Activated CD4-positive, alpha-beta T cell treated with anti-CD3 and anti-CD28 coated beads, Interleukin-2, Interleukin-4, amounts not matched to agents 100 ng/mL and 50 ng/mL, durations not matched to agents 16 hours and 8 hours (primary cell): ENCODE measurements around the gene CEP131.
A peak's percentile ranks its signal among the peaks of the same experiment; 100 is the strongest.
"Not testable (repeated sequence)": the region's sequence is repeated elsewhere in the genome, so short reads cannot be mapped to it uniquely, and the experiment has no call there.

Experiments
- DNase-seq: peaks from one replicate; pipeline ENCODE4 v3.0.0-alpha.2; 2020; ENCODE audit warnings: low spot score

The CEP131 gene

DNA sequence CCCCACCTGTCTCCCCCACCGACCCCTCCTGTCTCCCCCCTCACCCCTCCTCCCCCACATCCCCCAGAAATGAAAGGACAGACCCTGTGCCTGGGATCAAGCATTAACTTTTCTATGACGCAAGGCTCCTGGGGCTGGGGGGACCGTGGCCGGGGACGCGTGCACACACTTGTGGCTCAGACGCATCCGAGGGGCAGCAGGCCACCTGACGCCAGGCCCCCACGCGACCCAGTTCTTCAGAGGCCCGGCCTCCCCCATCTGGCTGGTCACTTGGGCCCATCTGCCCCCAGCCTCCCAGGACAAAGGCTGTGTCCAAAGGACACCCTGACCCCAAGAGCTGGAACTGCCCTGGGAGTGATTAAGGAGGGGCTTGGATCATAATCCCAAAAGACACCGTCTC, 71.5 kb downstream of the CEP131 start:
- DNase-seq: no peak

DNA sequence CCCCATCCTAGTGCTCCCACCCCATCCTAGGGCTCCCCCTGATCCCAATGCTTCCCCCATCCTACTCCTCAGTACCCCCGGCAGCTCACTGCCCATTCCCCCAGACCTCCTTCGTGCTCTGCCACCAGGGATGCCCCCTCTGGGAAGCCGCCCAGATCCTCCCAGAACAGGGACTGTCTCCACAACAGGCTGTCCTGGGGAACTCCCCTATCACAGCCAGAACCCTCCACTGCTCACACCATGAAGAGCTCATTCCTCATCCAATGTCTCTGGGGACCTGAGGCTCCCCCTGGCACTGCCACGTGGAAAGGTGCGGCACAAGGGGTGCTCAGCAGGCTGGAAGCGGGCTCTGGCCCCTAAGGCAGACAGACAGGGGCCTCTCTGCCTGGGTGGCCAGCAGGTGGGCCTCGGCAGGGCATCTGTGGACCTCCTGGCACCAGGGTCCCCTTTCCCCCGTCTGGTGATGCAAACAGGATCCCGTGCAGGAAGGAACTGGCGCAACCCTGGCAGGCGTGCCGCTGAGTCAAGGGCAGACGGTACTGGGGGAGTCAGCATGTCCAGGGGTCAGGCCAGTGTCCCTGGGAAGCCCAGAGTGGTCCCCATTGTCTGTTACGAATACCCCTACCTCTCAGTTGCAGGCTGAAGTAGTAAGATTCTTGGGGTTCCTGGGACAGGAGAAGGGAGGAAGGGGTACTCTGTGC, 72.2 kb downstream of the CEP131 start:
- no peak for DNase-seq

DNA sequence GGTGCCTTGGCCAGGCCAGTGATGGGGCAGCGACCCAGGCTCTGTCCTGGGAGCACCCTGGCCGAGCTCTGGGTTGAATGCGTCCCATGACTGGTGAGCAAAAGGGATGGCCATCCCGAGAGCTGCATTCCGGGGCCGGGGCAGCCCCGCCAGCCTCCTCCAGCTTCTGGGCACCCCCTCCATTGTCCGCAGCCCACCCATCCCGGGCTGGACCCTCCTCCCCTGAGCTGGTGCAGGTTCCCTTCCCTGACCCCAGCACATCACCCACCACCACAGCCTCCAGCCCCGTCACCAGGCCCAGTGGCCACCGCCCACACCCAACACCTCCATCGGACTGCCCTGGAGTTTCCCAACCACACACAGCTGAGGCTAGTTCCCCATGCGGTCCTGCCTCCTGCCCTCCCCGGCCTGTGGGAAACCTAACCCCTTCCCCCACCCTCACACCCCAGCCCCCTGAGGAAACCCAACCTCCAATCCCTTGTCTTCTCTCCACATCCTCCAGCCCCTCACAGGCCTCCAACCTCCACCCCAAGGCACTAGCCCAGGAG, 73.7 kb downstream of the CEP131 start:
- DNase-seq: no peak

DNA sequence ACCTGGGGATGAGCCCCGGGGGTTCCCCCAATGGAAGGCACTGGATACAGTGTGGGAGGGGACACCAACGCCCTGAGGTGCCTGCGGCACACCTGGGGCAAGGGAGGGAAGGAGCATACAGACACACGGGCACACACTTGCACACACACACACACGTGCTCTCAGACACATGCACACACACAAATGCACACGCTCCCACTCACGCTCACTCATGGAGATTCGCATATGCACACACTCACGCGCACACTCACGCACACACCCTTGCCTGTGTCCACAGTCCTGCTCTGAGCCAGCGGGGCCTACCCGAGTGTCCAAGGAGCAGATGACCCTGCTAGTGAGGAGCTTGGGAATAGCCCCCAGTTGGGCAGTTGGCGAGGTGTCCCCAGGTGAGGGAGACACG, 74.2 kb downstream of the CEP131 start:
- DNase-seq: no peak

DNA sequence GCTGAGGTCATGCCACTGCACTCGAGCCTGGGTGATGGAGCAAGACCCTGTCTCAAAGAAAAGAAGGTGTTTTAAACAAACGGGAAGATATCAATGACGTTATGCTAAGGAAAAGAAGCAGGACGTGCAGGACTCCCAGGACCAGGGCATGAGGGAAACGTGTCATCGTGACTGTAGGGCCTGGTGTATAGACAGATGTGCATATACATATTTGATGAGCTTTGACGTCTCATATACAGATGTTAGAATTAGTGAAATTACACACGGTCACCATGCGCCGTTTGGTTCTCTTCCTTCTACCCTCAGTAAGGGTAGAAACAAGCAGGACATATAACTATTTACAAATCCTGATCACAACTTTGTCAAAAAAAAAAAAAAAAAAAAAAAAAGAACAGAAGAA, 75.1 kb downstream of the CEP131 start:
- no peak for DNase-seq

DNA sequence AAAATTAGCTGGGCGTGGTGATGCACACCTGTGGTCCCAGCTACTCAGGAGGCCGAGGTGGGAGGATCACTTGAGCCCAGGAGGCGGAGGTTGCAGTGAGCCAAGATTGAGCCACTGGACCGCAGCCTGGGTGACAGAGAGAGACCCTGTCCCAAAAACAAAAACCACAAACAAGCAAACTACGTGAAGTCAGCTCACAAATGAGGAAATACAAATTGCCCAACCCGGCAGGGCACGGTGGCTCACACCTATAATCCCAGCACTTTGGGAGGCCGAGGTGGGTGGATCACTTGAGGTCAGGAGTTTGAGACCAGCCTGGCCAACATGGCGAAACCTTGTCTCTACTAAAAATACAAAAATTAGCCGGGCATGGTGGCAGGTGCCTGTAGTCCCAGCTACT, 76.6 kb downstream of the CEP131 start:
- not testable (repeated sequence) for DNase-seq

DNA sequence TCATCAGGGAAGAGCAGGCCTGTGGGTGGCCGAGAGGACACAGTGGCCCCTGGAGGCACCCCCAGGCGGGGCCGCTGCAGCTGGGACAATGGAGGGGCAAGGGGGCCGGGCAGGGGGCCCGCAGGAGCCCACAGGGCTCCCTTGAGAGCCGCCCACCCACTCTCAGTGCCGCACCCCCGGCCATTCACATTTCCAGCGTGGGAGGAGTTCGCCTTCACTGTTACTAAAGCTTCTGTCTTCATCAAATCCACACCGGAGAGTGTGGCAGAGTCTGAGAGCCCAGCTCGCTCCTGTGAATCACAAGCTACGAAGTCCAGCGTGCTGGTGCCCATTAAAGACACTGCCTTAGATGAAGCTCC, 78.4 kb downstream of the CEP131 start:
- DNase-seq: no peak

DNA sequence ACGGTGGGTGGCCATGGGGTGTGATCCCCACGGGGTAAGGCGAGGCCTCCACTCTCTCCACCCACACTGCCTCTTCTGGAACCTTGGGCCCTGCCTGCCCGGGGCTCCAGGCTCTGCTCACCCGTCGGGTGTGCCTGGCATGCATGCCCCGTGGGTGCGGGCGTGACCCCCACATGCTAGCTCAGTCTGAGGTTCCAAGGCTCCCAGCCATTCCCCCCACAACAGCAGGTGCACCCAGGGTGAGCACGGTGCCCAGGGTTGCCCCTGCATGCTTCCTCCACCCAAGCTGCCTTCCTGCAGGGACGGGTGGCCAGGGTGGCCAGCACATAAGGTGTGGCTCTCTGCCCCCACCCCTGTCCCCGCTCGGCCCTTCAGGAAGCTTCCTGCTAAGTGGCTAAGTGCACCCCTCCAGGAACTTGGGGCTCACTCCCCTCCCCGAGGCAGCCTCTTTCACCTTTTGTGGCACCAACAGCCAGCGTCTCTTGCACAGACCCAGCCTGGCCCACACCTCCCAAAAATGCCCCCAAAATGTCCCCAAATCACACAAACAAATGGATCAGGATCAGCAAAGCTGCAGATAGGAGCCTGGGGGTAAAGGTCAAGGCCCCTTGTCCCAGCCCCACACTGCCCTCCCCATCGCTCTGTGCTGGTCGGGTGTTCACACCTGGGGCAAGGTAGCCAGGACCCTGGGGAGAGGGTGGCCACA, 78.9 kb downstream of the CEP131 start:
- DNase-seq: no peak

DNA sequence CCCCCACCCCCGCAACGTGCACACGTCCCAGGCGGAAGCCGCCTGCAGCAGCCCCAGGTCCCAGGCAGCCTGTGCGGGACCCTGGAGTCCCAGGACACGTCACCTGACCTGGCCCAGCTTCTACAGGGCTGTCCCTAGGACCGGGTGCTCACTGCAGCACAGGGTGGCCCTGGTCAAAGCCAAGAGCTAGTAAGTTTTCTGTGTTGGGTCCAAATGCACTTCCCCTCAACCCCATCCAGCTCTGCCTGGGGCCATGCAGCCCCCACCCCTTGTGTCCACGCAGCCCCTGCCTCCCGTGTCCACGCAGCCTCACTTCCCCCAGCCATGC, 79.6 kb downstream of the CEP131 start:
- DNase-seq: no peak

DNA sequence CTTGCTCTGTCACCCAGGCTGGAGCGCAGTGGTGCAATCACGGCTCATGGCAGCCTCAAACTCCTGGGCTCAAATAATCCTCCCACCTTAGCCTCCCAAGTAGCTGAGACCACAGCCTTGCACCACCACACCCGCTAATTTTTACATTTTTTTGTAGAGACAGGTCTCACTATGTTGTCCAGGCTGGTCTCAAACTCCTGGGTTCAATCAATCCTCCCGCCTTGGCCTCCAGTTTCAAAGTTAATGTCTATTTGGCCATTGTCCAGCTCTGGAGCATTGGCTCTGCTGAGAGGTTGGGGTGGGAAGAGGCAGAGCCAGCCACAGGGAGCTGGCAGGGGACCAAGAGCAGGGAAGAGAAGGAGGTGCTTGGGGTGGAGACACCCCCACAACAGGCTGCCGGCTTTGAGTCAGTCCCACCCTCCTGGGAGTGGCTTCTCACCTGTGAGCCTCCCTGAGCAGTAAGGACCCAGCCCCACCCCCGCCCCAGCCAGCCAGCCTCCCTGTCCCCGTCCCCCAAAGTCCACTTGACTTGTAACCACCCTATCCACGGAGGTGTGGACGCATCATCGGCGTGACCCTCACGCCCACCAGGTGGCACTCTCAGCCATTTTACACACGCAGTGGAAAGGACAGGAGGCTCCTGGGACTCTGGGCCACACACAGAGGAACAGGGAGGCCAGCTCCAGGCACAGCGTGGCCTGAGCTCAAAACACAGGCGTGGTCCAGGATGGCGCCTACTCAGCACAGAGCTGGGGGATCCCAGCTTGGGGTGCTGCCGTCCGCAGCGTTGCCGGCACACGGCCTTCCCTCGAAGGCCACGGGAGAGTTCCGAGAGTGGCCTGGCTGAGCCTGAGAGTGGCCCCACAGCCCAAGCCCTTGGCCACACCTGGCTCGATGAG, 80.2 kb downstream of the CEP131 start:
- DNase-seq: peak; percentile 51

DNA sequence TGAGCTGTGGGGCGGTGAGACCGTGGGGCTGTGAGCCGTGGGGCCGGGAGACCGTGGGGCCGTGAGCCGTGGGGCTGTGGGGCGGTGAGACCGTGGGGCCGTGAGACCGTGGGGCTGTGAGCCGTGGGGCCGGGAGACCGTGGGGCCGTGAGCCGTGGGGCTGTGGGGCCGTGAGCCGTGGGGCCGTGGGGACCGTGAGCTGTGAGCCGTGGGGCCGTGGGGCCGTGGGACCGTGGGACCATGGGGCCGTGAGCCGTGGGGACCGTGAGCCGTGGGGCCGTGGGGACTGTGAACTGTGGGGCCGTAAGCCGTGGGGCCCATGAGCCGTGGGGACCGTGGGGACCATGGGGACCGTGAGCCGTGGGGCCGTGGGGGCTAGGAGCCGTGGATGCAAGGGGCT, 82.1 kb downstream of the CEP131 start:
- no peak for DNase-seq

DNA sequence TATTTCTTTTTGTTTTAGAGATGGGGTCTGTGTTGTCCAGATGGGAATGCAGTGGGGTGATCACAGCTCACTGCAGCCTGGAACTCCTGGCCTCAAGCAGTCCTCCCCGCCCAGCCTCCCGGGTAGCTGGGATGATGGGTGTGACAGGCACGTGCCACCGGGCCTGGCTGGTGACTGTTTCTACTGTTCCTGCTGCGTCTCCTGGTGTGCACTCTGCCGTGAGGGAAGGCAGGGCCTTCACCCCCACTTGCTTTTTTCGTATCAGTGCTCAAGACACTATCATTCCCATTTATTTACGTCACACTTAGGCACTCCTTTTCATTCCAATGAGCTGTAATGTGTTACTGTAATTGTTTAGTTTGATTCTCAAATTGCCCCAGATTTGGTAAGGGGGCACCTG, 82.7 kb downstream of the CEP131 start:
- DNase-seq: no peak
